Stromal cell of bone marrow (primary cell): ENCODE data around the gene PSME2.
A peak's percentile ranks its signal among the peaks of the same experiment; 100 is the strongest.

Experiments
- DNase-seq: peaks from one replicate; pipeline ENCODE4 v3.0.0-alpha.2; 2012; ENCODE audit warnings: low read depth

PSME2 gene

GRCh38 chr14:24093901-24094840 lies 52.2 kb downstream of the PSME2 start, which contains the start of gene PCK2:
Gene PCK2 (plus strand): TSS chr14:24094311. CDS start chr14:24094406, 95 bp downstream.
- peak; percentile 63 for DNase-seq
